ENCODE data around the gene MISP3. TPM values are rescaled to one million over a fixed set of nuclear protein-coding genes. Genes with fewer than 3 reads are reported as not detected.

MISP3 gene
- total and polyA plus RNA-seq, 9 of the 15 experiments (the other 6 are each of a cell fraction or from before 2014, with no cell fraction given), result 0.25 to 5.6 (median 1.6) TPM

- TF ChIP-seq, protein P1, sequence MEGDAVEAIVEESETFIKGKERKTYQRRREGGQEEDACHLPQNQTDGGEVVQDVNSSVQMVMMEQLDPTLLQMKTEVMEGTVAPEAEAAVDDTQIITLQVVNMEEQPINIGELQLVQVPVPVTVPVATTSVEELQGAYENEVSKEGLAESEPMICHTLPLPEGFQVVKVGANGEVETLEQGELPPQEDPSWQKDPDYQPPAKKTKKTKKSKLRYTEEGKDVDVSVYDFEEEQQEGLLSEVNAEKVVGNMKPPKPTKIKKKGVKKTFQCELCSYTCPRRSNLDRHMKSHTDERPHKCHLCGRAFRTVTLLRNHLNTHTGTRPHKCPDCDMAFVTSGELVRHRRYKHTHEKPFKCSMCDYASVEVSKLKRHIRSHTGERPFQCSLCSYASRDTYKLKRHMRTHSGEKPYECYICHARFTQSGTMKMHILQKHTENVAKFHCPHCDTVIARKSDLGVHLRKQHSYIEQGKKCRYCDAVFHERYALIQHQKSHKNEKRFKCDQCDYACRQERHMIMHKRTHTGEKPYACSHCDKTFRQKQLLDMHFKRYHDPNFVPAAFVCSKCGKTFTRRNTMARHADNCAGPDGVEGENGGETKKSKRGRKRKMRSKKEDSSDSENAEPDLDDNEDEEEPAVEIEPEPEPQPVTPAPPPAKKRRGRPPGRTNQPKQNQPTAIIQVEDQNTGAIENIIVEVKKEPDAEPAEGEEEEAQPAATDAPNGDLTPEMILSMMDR (IDR thresholded peaks at IDR 0.05 in 2 of 3, conservative IDR thresholded peaks at IDR 0.05 in 1 of 3; ENCODE audit: insufficient read depth in 2 of 3, low read depth in 1 of 3, low read length in 3 of 3), result peak; percentile 76 to 81 (median 78)
- TF ChIP-seq NCOA6 (IDR thresholded peaks at IDR 0.05) (no peak), ETV1 (tag; conservative IDR thresholded peaks at IDR 0.05; ENCODE audit: low read depth) (peak; percentile 79), MYC (IDR thresholded peaks at IDR 0.05; ENCODE audit: low read depth, low read length) (peak; percentile 50; the same call in 1 of the 2 replicates), MYC (CRISPR knock-in tag; IDR thresholded peaks at IDR 0.05; ENCODE audit: borderline replicate concordance, low read depth) (no peak), FOSL1 (tag; conservative IDR thresholded peaks at IDR 0.05) (0 out of 2 replicates have a peak, but pooled peaks have one; percentile 39), POU5F1 (IDR thresholded peaks at IDR 0.05; ENCODE audit: borderline replicate concordance, low read depth, low read length, partially characterized antibody) (no peak), SMARCA4 (IDR thresholded peaks at IDR 0.05) (0 out of 2 replicates have a peak, but pooled peaks have one; percentile 48), KLF1 (tag; IDR thresholded peaks at IDR 0.05) (no peak), ZNF778 (CRISPR knock-in tag; IDR thresholded peaks at IDR 0.05) (no peak), BCOR (IDR thresholded peaks at IDR 0.05) (peak; percentile 96), EHMT2 (IDR thresholded peaks at IDR 0.05) (no peak), ADNP (tag; IDR thresholded peaks at IDR 0.05) (peak; percentile 33), E2F8 (IDR thresholded peaks at IDR 0.05; ENCODE audit: low read depth, partially characterized antibody) (no peak), CCNT2 (IDR thresholded peaks at IDR 0.05; ENCODE audit: borderline replicate concordance, extremely low read depth, insufficient read length, low read depth, low read length) (no peak), SP2 (IDR thresholded peaks at IDR 0.05; ENCODE audit: extremely low read depth, low read depth, low read length, poor library complexity, severe bottlenecking) (no peak), SMAD4 (CRISPR knock-in tag; conservative IDR thresholded peaks at IDR 0.05) (no peak), HDAC8 (tag; IDR thresholded peaks at IDR 0.05) (no peak), NR2F6 (CRISPR knock-in tag; IDR thresholded peaks at IDR 0.05) (no peak), CTBP1 (IDR thresholded peaks at IDR 0.05; ENCODE audit: borderline replicate concordance) (peak; percentile 57), TRIM28 (IDR thresholded peaks at IDR 0.05) (peak; percentile 83), ARID1B (IDR thresholded peaks at IDR 0.05) (0 out of 2 replicates have a peak, but pooled peaks have one; percentile 14), ARNT (IDR thresholded peaks at IDR 0.05) (peak in 1 of 2 experiments; percentile 33; a peak in 1 of 4 replicates), EP300 (IDR thresholded peaks at IDR 0.05; ENCODE audit: low read length) (peak; percentile 35; the same call in 1 of the 2 replicates)
Observed at GRCh38 chr19:14023404-14024235, 49.0 kb upstream of the MISP3 start (continued).
